Upper lobe of left lung (tissue), 6 donors: ENCODE measurements around the gene LARP6. TPM values are rescaled to one million over a fixed set of nuclear protein-coding genes. Genes with fewer than 3 reads are reported as not detected.

Experiments used
- ATAC-seq, 2 donors: fragments of 200-7000 bp; cut with Tn5 transposase; one replicate each; pipeline ENCODE4 v1.9.1; 2022; ENCODE audit warnings: mild to moderate bottlenecking in 2 of 2, moderate library complexity in 2 of 2; ENCODE audit not compliant: low FRiP score in 2 of 2
- DNase-seq, 2 donors: peaks; one replicate each; pipeline ENCODE4 v3.0.0-alpha.2; 2019 to 2020
- H3K27ac ChIP-seq, 4 donors: fragments of 200-600 bp; sonication (generic); one replicate each; pipeline ENCODE4 v1.5.1; 2016 to 2019
- H3K27me3 ChIP-seq, 4 donors: fragments of 200-600 bp; sonication (generic); one replicate each; pipeline ENCODE4 v1.5.1; 2017 to 2019
- H3K36me3 ChIP-seq, 4 donors: fragments of 200-600 bp; sonication (generic); one replicate each; pipeline ENCODE4 v1.5.1; 2016 to 2019
- H3K4me1 ChIP-seq, 4 donors: fragments of 200-600 bp; sonication (generic); one replicate each; pipeline ENCODE4 v1.5.1; 2018 to 2019
- H3K4me3 ChIP-seq, 4 donors: fragments of 200-600 bp; sonication (generic); one replicate each; pipeline ENCODE4 v1.5.1; 2017 to 2019; ENCODE audit warnings: mild to moderate bottlenecking in 2 of 4, moderate library complexity in 1 of 4
- H3K9me3 ChIP-seq, 4 donors: fragments of 200-600 bp; sonication (generic); one replicate each; pipeline ENCODE4 v1.5.1; 2018 to 2019
- EP300 ChIP-seq, 4 donors: sonication (generic); formaldehyde crosslinking; IDR thresholded peaks; one replicate each; pipeline ENCODE4 v1.5.1; 2017; ENCODE audit warnings: antibody characterized with exemption in 4 of 4, control low read depth in 2 of 4
- POLR2A ChIP-seq, 4 donors: fragments of 450-650 bp; IDR thresholded peaks; one replicate each; pipeline ENCODE4 v1.5.1; 2016 to 2017; ENCODE audit warnings: antibody characterized with exemption in 4 of 4, mild to moderate bottlenecking in 2 of 4
- POLR2AphosphoS5 ChIP-seq, 2 donors: sonication (generic); formaldehyde crosslinking; IDR thresholded peaks; one replicate each; pipeline ENCODE4 v1.5.1; 2017; ENCODE audit warnings: antibody characterized with exemption in 2 of 2
- WGBS, 2 donors: methylation state at CpG; one replicate each; pipeline ENCODE4 v1.1.5; 2017 to 2018; 5-methylcytosine and 5-hydroxymethylcytosine counted together
- total RNA-seq, 6 donors: library from RNA; depleted of rRNA in 4 of 6; stranded (reverse); fragments of >200 nt in 4 of 6; gene quantifications; one replicate each; pipeline versions ENCODE4 v1.1.0 to v1.2.1, GENCODE V29; 2016 to 2021
- TF ChIP-seq, protein P1 (sequence below), 6 experiments: fragments of 450-650 bp in 4 of 6; fragments of 200-600 bp in 2 of 6; sonication (generic) in 2 of 6; IDR thresholded peaks; one replicate each; pipeline ENCODE4 v1.5.1; 2016 to 2019; ENCODE audit warnings: antibody characterized with exemption in 6 of 6
- donor health status: DM: no; HTN: no; CAD: no; lungs with moderate emphysema.
- donor health status: DM: no; HTN: yes; CAD: no; lungs with severe emphysema.

The LARP6 gene
- total RNA-seq, 6 donors from 2014 or later: 1.0 to 12.0 (median 5.2) TPM

DNA sequence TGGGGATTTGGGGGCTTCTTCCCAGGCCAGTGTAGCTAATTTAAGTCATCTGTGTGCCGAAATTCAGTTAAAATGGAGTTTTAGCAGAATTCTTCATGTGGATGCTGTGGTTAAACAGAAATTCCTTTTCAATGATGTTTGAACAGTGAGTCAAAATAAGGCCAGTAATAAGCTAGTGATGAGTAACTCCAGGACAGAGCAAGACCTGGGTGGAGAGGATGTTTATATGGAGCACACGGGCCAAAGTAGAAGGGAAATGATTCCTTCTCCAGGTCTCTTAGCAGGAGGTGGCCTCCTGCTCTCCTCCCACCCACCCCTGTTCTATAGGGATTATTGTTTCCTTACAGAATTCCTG lies 58.7 kb downstream of the LARP6 start:
- Histone ChIP-seq H3K4me1 (peaks cover 9 to 14% (median 11%) of the 10 kb centered on the region in 4 donors), H3K27me3 (no peaks in the 10 kb centered on the region), H3K9me3 (no peaks in the 10 kb centered on the region), H3K4me3 (no peak overlapping the region), H3K27ac (peak overlapping the region; percentile 20 to 68 (median 53)), H3K36me3 (no peaks in the 10 kb centered on the region)
- DNase-seq (no peak), ATAC-seq (peak in 1 of 2 donors; percentile 86)
- WGBS, 2 donors: 72 to 85% methylated on average over 2 of the region's 2 CpGs
- TF ChIP-seq, protein P1, sequence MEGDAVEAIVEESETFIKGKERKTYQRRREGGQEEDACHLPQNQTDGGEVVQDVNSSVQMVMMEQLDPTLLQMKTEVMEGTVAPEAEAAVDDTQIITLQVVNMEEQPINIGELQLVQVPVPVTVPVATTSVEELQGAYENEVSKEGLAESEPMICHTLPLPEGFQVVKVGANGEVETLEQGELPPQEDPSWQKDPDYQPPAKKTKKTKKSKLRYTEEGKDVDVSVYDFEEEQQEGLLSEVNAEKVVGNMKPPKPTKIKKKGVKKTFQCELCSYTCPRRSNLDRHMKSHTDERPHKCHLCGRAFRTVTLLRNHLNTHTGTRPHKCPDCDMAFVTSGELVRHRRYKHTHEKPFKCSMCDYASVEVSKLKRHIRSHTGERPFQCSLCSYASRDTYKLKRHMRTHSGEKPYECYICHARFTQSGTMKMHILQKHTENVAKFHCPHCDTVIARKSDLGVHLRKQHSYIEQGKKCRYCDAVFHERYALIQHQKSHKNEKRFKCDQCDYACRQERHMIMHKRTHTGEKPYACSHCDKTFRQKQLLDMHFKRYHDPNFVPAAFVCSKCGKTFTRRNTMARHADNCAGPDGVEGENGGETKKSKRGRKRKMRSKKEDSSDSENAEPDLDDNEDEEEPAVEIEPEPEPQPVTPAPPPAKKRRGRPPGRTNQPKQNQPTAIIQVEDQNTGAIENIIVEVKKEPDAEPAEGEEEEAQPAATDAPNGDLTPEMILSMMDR (IDR thresholded peaks at IDR 0.05): no peak
- TF ChIP-seq POLR2A (IDR thresholded peaks at IDR 0.05): no peak
- TF ChIP-seq POLR2AphosphoS5 (IDR thresholded peaks at IDR 0.05): no peak
- TF ChIP-seq EP300 (IDR thresholded peaks at IDR 0.05): no peak

GRCh38 chr15:70794596-70795310 lies 59.2 kb downstream of the LARP6 start:
- Histone ChIP-seq H3K4me1 (peaks cover 4 to 8% (median 7%) of the 10 kb centered on the region in 4 donors), H3K27me3 (no peaks in the 10 kb centered on the region), H3K36me3 (no peaks in the 10 kb centered on the region), H3K9me3 (no peaks in the 10 kb centered on the region), H3K4me3 (no peak overlapping the region), H3K27ac (peak overlapping the region; percentile 20 to 68 (median 53))
- no peak for DNase-seq
- 80 to 91% methylated on average over 12 of the region's 12 CpGs for WGBS, 2 donors
- peak in 1 of 2 donors; percentile 30 for ATAC-seq
- TF ChIP-seq EP300 (IDR thresholded peaks at IDR 0.05): no peak
- no peak for TF ChIP-seq POLR2AphosphoS5 (IDR thresholded peaks at IDR 0.05)
- no peak for TF ChIP-seq POLR2A (IDR thresholded peaks at IDR 0.05)
- TF ChIP-seq, protein P1 (IDR thresholded peaks at IDR 0.05): no peak

GRCh38 chr15:70793694-70794093 lies 60.3 kb downstream of the LARP6 start:
- 70 to 90% methylated on average over 5 to 6 of the region's 6 CpGs for WGBS, 2 donors
- H3K27me3 ChIP-seq: no peaks in the 10 kb centered on the region
- TF ChIP-seq POLR2AphosphoS5 (IDR thresholded peaks at IDR 0.05): no peak
- TF ChIP-seq, protein P1 (IDR thresholded peaks at IDR 0.05): no peak
- no peak for TF ChIP-seq EP300 (IDR thresholded peaks at IDR 0.05)
- TF ChIP-seq POLR2A (IDR thresholded peaks at IDR 0.05): no peak
- H3K9me3 ChIP-seq: no peaks in the 10 kb centered on the region
- no peaks in the 10 kb centered on the region for H3K4me1 ChIP-seq
- H3K36me3 ChIP-seq: no peaks in the 10 kb centered on the region
- ATAC-seq (peak in 1 of 2 donors; percentile 31), DNase-seq (no peak)
- no peak overlapping the region for H3K27ac ChIP-seq
- no peak overlapping the region for H3K4me3 ChIP-seq

DNA sequence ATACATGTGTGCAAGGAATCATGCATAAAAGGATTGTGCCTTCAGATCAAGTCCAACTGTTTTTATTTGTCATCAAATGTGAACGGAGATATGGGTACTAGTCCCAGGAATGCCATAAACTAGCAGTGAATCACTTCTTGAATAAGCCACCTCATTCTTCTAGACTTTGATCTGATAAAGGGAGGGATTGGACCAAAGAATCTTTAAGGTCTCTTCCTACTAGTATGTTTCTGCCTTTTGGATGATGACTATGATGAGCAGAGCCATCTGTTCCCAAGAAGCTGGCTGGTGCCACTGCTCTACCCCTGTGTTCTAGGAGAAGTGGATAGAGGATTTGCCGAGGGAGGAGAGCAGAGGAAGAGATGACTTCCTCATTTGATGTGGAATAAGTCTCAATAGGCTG lies 61.8 kb downstream of the LARP6 start:
- Histone ChIP-seq H3K27me3 (no peaks in the 10 kb centered on the region), H3K27ac (no peak overlapping the region), H3K4me1 (no peaks in the 10 kb centered on the region), H3K36me3 (no peaks in the 10 kb centered on the region), H3K4me3 (no peak overlapping the region), H3K9me3 (no peaks in the 10 kb centered on the region)
- no peak for ATAC-seq
- WGBS, 2 donors: 61 to 64% methylated on average over 2 of the region's 2 CpGs
- TF ChIP-seq POLR2AphosphoS5 (IDR thresholded peaks at IDR 0.05): no peak
- TF ChIP-seq, protein P1 (IDR thresholded peaks at IDR 0.05): no peak
- TF ChIP-seq EP300 (IDR thresholded peaks at IDR 0.05): no peak
- TF ChIP-seq POLR2A (IDR thresholded peaks at IDR 0.05): no peak
- DNase-seq: no peak

GRCh38 chr15:70791259-70791658 lies 62.7 kb downstream of the LARP6 start:
- no peaks in the 10 kb centered on the region for H3K4me1 ChIP-seq
- no peaks in the 10 kb centered on the region for H3K9me3 ChIP-seq
- DNase-seq (peak in 1 of 2 donors; percentile 9), ATAC-seq (no peak)
- no peak overlapping the region for H3K27ac ChIP-seq
- H3K27me3 ChIP-seq: no peaks in the 10 kb centered on the region
- H3K4me3 ChIP-seq: no peak overlapping the region
- WGBS, 2 donors: 76 to 95% methylated on average over 4 to 5 of the region's 5 CpGs
- TF ChIP-seq, protein P1 (IDR thresholded peaks at IDR 0.05): no peak
- TF ChIP-seq POLR2AphosphoS5 (IDR thresholded peaks at IDR 0.05) (no peak), POLR2A (IDR thresholded peaks at IDR 0.05) (no peak), EP300 (IDR thresholded peaks at IDR 0.05) (no peak)
- H3K36me3 ChIP-seq: no peaks in the 10 kb centered on the region
